HG03571 (cell line): ENCODE results near the gene TREH.

Source experiments
- ATAC-seq: cut with Tn5 transposase; IDR thresholded peaks from one replicate; pipeline ENCODE4 v1.9.1; 2021; ENCODE audit not compliant: unreplicated experiment

TREH gene

GRCh38 chr11:118632577-118633318 lies 46.7 kb downstream of the TREH start:
- ATAC-seq: no peak

GRCh38 chr11:118631142-118631909 lies 48.1 kb downstream of the TREH start:
- ATAC-seq: no peak

GRCh38 chr11:118629761-118630661 lies 49.4 kb downstream of the TREH start:
- ATAC-seq: no peak

GRCh38 chr11:118628861-118629549 lies 50.4 kb downstream of the TREH start:
- no peak for ATAC-seq

GRCh38 chr11:118628432-118628831 lies 51.0 kb downstream of the TREH start:
- no peak for ATAC-seq

- ATAC-seq: no peak
Observed at GRCh38 chr11:118628031-118628430, 51.4 kb downstream of the TREH start.

- ATAC-seq: no peak
Observed at GRCh38 chr11:118627566-118627965, 51.9 kb downstream of the TREH start.

- no peak for ATAC-seq
Observed at GRCh38 chr11:118625976-118626375, 53.5 kb downstream of the TREH start.

- no peak for ATAC-seq
Observed at GRCh38 chr11:118625036-118625690, 54.3 kb downstream of the TREH start.

GRCh38 chr11:118623269-118623655 lies 56.2 kb downstream of the TREH start:
- ATAC-seq: no peak

GRCh38 chr11:118622376-118623268 lies 56.8 kb downstream of the TREH start:
- ATAC-seq: no peak

- no peak for ATAC-seq
Observed at GRCh38 chr11:118621784-118622375, 57.6 kb downstream of the TREH start.

GRCh38 chr11:118621071-118621783 lies 58.2 kb downstream of the TREH start:
- no peak for ATAC-seq

GRCh38 chr11:118620529-118621070 lies 58.9 kb downstream of the TREH start:
- ATAC-seq: no peak

GRCh38 chr11:118619444-118620197 lies 59.8 kb downstream of the TREH start:
- ATAC-seq: no peak

GRCh38 chr11:118618991-118619375 lies 60.5 kb downstream of the TREH start:
- no peak for ATAC-seq
